GM04503 (cell line): ENCODE measurements around the gene MAGI2.
A peak's percentile ranks its signal among the peaks of the same experiment; 100 is the strongest.

Experiments
- DNase-seq: peaks from one replicate; pipeline ENCODE4 v3.0.0-alpha.2; 2012; ENCODE audit warnings: low read depth

Gene MAGI2

GRCh38 chr7:78223598-78223997, 1229.9 kb downstream of the MAGI2 start:
- DNase-seq: no peak

DNA sequence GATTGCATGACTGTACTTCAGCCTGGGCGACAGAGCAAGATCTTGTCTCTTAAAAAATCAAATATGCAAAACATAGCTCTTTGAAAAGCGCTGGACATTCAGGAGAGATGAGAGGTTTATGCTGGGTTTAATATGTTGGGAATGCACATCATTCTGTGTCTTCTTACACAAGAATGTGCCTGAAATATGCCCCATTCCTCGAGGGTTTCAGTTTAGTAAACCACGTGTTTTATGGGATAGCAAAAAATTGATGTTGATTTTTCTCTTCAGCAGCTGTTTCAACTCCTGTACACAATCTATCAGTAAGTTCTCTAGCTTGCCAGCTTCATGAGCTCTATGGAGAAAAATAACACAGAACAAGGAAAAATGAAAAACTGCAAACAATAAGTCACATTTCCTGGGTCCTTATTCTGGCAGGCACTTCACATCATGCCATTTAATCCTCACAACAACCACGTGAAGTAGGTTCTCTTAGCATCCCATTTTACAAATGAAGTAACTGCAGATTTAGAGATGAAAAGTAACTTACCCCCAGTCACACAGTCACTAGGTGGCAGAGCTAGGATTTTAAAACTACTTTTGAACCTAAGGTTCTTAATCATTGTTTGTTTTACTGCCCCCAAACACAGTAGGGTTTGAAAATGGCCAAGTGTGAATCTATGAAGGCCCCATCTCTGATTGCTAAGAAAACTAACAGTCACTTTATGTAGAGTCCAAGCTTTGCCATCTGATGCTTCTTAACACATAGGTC, 1231.3 kb downstream of the MAGI2 start:
- peak; percentile 88 for DNase-seq

- DNase-seq: no peak
Observed at GRCh38 chr7:78220754-78221153, 1232.7 kb downstream of the MAGI2 start.

GRCh38 chr7:78218876-78219275, 1234.6 kb downstream of the MAGI2 start:
- no peak for DNase-seq

DNA sequence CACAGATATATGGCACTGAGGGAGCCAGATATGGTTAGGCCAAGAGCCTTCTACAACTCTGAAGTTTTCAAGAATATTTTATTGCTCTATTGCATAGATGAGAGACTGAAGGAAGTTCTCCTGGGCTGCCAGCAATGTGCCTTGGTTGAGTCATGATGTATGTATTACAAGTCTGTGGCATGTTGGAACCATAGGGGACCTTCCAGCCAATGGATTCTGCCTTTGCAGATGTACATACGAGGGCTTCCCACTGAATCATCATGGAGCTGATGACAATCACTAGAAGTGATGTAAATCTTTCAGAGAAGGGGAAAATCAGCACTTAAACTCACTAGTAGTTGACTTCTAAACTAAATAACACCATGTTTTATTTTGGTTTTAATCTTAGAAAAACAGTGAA, 1235.4 kb downstream of the MAGI2 start:
- no peak for DNase-seq

DNA sequence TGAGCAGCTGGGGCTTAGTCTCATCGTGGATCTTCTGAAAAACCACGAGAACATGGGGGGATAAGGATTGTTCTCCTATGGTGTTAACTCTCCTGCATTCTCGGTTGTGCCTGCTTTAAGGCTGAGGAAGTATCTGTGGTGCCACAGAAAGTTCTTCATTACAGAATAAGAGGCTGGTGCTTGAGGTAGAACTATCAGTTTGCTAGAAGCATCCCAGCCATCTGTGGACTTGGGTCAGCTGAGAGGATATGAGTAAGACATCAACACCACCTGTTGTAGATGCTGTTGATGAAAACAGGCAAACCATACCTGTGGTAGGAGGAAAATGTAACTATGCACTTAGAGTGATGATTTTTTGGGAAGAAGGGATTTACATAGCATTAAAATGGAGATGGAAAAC, 1238.3 kb downstream of the MAGI2 start:
- no peak for DNase-seq

DNA sequence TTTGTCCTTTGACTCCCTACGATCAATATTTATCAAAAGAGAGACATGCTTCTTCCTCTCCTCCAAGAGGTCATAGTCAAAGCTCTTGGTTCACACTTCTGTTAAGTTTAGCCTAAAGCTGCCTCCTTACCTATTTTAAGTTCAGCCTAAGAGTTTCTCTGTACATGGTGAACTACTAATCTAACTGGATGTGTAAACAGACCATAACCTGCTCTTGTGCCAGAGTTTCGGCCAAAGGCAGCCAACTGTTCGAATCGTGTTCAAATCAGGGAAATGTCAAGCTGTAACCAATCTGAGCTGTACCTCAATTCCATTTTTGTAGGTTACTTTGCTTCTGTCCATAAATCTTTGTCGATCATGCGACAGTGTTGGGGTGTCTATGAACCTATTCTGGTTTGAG, 1240.1 kb downstream of the MAGI2 start:
- DNase-seq: no peak

DNA sequence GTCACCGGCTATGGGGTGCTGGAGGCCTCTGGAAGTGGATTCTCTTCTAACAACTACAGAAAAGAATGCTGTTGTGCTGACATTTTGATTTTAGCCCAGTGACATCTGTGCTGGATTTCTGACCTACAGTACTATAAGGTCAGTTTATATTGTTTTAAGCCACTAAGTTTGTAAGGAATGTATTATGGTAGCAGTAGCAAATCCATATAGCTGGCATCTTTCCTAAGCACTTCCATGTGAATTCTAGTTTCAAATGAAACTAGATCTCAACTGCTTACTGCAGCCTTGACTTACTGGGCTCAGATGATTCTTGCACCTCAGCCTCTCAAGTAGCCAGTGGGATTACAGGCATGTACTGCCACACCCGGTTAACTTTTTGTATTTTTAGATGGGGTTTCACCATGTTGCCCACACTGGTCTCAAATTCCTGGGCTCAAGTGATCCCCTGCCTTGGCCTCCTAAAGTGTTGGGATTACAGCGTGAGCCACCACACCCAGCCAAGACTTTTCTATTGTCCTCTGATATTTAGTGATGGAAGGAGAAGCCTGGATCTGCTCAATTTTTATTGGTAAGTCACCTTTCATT, 1240.9 kb downstream of the MAGI2 start:
- no peak for DNase-seq

DNA sequence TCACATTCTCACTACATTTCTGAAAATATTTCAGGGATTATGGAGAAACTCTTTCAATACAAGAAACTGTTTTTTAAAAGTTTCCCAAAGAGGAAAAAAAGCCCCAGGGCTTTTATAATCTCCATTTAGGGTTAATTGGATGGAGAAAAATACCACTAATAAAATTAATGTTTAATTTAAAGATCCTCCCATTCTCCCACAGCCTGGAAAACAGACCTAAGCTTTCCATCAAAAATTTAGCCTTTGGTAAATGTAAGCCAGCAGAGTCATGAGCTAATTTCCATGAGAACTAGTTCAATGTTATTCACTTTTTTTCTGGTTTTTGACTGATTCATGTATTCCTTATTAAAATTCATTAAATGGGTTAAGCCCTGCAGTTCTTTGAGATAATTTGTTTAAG, 1246.2 kb downstream of the MAGI2 start:
- DNase-seq: no peak

DNA sequence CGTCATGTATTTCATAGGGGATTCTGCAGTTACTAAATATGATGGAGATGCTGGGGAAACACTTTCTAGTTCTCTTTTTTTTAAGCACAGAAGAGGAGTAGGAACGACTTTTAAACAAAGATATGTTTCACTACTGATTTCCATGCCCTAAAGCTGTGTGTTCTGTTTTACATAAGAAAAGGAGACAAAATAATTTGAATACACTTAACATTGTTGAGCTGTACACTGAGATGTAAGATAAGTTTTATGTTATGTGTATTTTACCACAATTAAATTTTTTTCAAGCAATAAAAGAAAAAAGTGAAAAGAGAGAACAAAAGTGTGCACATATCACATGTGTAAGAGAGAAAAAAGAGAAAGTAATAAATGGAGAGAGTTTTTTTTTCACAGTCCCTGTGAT, 1246.7 kb downstream of the MAGI2 start:
- DNase-seq: no peak

GRCh38 chr7:78203042-78203720, 1250.3 kb downstream of the MAGI2 start:
- DNase-seq: no peak

DNA sequence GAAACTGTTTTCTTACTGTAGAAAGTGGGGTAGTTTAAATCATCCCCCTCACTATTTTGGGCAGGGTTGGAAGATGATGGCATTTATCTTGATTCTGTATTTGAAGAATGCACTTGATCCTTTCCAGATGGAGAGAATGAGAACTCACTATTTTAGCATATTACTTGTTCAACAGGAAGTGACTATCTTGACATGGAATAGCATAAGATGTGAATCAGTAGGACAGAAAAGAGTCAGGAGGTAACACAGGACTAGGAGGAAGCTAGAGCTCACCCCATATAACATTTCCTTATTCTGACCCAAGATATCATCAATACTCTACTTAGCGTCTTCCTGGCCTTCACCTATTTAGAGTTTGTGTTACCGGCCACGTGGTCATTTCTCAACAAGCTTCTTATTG, 1254.7 kb downstream of the MAGI2 start:
- peak; percentile 65 for DNase-seq

DNA sequence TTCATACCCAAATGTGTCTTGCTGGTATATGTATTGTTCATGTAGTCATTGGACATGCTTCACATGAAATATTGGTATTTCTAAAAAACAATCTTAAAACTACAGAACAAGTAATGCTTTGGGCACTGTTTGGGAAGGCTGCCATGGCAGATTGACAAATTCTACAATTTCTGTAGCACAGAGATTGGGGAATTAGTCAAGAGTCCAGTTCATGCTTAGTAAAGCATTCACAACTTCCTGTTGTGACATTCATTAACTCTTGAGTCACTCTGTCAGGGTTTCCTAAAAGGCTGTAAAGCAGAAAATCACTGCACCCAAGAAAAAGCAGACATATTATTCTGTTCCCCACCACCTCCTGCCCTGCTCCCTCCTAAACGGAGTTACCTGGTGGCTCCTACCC, 1256.0 kb downstream of the MAGI2 start:
- DNase-seq: peak; percentile 77

DNA sequence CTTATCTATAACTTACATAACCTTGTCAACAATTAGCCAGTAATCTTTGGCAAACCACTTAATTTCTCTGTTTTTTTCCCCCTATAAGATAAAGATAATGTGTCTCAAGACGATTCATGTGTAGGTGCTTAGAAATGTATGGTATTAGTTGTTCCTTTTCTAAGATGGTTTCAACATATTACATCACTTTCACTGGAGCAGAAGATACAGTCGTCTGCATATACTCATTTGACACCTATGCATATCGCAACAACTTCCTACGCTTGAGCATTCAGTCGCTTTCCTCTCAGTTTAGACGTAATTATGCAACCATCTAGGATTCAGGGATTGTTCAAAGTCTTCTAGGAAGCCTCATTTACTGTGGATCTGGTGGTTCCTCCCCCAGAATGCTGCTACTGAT, 1258.2 kb downstream of the MAGI2 start:
- no peak for DNase-seq

DNA sequence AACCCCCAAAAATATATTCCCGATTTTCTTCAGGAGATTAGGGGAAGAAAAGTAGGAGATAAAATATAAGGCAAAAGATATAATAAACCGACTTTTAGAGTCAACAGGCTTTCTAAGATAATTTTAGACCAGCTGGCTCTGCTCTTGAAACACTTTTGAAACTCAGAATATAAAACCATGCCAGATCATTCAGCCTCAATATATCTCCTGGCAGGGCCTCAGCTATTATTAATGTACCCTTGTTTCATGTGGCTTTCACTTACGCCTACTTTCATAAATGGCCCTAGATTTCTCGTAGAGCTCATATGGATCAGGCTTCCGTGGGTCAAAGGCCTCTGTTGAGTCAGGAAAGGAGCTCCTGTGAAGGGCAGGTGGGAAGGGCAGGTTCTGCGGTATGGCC, 1258.9 kb downstream of the MAGI2 start:
- no peak for DNase-seq

DNA sequence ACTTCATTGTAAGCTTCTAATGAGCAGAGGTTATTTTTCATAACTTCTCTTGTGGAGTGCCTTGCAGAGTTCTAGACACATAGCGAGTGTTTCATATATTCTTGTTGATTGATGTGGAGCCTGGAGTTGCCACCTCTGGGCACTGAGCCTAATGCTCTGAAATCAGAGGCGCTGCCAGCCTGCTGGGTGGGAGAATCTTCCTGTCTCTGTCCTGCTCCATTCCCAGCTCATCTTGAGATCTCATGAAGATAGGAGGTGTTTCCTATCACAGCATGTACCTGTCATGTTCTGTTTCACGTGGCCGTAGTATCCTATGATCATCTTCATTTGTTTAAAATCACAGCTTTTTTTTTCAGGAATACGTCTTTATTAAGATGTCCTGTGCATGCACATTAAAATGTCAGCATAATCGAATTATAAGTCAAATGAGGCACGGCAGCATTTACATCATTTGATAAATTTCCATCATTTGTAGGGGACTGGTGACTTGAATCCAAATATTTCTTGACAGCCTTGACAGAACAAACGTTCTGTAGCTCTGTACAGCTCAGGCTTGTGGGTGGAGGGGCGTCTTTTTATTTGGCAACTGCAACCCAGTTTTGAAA, 1261.9 kb downstream of the MAGI2 start:
- DNase-seq: no peak

- DNase-seq: no peak
Observed at GRCh38 chr7:78189762-78190161, 1263.7 kb downstream of the MAGI2 start.

GRCh38 chr7:78185149-78185745, 1268.2 kb downstream of the MAGI2 start:
- no peak for DNase-seq

DNA sequence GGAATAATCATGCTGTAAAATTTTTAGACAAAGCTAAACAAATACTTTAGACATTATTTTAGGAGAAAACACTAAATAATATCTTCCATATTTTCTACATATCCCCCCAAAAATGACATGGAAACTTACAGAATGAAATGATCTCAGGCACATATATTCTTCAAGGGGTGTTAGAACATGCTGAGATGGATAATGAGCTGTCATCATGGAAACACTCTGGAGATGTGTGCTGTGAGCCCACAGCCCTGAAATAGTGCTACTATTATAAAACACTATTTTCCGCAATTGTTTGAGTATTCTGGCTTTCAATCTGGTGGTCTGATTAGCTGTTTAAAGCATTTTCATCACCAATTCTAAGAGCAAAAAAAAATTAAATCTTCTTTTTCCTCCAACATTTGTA, 1269.2 kb downstream of the MAGI2 start:
- DNase-seq: no peak

DNA sequence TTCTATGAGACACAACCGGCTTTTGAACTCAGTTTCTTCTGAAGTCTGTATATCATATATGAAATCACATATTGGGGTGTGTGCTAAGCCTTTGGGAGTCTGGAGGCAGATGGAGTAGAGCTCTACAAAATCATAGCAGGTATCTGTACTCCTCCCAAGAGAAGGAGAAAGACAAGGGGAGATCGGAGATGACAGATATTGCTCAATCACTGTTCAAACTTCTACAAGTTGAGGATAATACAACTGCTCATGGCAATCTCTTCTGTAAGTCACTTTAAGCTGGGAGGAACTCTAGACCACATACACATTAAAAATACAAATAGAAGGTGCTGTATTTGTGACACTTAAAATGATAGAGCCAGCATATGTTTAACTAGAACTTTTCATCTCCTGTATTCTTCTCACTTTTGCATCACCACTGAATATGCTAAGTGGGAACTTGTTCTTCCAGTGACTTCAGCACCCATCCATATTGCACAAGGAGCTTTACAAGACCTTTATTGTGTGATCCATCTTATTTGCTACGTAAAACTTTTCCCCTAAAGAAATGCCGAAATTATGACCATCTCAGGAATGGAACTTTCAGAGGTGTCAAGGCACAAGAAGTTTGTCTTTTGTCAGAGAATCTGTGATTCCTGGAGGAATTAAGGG, 1273.5 kb downstream of the MAGI2 start:
- DNase-seq: no peak

DNA sequence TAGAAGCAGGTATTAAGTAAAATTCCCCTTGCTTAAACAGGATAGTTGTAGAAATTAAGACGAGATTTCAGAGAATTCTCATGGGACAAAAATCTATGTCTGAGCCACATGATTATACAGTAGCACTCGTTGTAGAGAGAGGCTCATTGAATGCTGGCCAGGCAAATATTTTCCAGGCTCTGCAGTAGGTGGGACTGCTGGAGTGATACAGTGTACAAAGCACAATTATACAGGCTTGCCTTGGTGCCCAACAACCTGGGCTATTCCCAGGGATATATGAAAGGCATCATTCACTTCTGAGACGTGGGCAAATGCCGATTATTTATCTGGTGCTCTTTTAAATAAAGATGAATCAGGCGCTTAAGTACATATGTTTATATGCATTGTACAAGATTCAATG, 1274.3 kb downstream of the MAGI2 start:
- no peak for DNase-seq

GRCh38 chr7:78178319-78178718, 1275.1 kb downstream of the MAGI2 start:
- DNase-seq: peak; percentile 21
